ENCODE measurements around the gene NEIL3. TPM values are rescaled to one million over a fixed set of nuclear protein-coding genes. Genes with fewer than 3 reads are reported as not detected.

Gene NEIL3
- polyA plus RNA-seq, 1 donor from 2014 or later = 0.15 TPM

DNA sequence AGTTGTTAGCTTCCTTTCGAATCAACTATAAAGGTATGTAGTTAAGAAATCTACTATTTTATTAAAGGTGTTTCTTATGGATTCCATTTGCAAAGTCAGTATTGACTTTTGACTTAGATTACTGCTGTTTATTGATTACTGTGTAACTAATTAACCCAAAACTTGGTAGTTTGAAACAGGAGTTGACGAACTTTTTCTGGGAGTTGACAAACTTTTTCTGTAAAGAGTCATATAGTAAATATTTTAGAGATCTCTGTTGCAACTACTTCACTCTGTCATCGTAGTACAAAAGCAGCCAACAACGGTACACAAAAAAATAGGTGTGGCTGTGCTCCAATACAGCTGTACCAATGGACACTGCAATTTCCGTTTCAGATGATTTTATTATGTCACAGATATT is 102.3 kb downstream of the NEIL3 start:
- Histone ChIP-seq H3K9me2 (ENCODE audit: insufficient read depth, low read length) (no peaks in the 10 kb centered on the region), H3K9ac (ENCODE audit: low read length) (no peak overlapping the region), H3K4me3 (ENCODE audit: low read length) (no peak overlapping the region), H3K27ac (ENCODE audit: low read length) (no peak overlapping the region), H3K27me3 (ENCODE audit: insufficient read depth, low read depth, low read length) (no peaks in the 10 kb centered on the region), H3K79me2 (replicated peaks; ENCODE audit: insufficient read depth, low read length) (no peaks in the 10 kb centered on the region), H3K36me3 (ENCODE audit: insufficient read depth, low read length) (no peaks in the 10 kb centered on the region), H3K9me3 (ENCODE audit: low read length) (no peaks in the 10 kb centered on the region), H3F3A (ENCODE audit: insufficient read depth, low read length, poor library complexity, severe bottlenecking) (no peaks in the 10 kb centered on the region), H4K20me1 (ENCODE audit: insufficient read depth) (no peaks in the 10 kb centered on the region), H3K4me2 (ENCODE audit: low read length) (no peak overlapping the region), H2AFZ (ENCODE audit: low read depth, low read length) (no peak overlapping the region)
- TF ChIP-seq, protein P1, sequence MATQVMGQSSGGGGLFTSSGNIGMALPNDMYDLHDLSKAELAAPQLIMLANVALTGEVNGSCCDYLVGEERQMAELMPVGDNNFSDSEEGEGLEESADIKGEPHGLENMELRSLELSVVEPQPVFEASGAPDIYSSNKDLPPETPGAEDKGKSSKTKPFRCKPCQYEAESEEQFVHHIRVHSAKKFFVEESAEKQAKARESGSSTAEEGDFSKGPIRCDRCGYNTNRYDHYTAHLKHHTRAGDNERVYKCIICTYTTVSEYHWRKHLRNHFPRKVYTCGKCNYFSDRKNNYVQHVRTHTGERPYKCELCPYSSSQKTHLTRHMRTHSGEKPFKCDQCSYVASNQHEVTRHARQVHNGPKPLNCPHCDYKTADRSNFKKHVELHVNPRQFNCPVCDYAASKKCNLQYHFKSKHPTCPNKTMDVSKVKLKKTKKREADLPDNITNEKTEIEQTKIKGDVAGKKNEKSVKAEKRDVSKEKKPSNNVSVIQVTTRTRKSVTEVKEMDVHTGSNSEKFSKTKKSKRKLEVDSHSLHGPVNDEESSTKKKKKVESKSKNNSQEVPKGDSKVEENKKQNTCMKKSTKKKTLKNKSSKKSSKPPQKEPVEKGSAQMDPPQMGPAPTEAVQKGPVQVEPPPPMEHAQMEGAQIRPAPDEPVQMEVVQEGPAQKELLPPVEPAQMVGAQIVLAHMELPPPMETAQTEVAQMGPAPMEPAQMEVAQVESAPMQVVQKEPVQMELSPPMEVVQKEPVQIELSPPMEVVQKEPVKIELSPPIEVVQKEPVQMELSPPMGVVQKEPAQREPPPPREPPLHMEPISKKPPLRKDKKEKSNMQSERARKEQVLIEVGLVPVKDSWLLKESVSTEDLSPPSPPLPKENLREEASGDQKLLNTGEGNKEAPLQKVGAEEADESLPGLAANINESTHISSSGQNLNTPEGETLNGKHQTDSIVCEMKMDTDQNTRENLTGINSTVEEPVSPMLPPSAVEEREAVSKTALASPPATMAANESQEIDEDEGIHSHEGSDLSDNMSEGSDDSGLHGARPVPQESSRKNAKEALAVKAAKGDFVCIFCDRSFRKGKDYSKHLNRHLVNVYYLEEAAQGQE (IDR thresholded peaks at IDR 0.05; ENCODE audit: borderline replicate concordance) = no peak
- TF ChIP-seq TAF1 (IDR thresholded peaks at IDR 0.05; ENCODE audit: low read depth) = no peak
- no peak for TF ChIP-seq SMC3 (conservative IDR thresholded peaks at IDR 0.05; ENCODE audit: poor library complexity)
- no peak for TF ChIP-seq POLR2AphosphoS5 (IDR thresholded peaks at IDR 0.05)
- no peak for TF ChIP-seq EZH2 (IDR thresholded peaks at IDR 0.05; ENCODE audit: borderline replicate concordance, insufficient read depth, low read length, poor library complexity, severe bottlenecking)
- TF ChIP-seq RAD21 (conservative IDR thresholded peaks at IDR 0.05) = no peak
- no peak for TF ChIP-seq MXI1 (conservative IDR thresholded peaks at IDR 0.05; ENCODE audit: poor library complexity, severe bottlenecking)
- TF ChIP-seq, protein P2, sequence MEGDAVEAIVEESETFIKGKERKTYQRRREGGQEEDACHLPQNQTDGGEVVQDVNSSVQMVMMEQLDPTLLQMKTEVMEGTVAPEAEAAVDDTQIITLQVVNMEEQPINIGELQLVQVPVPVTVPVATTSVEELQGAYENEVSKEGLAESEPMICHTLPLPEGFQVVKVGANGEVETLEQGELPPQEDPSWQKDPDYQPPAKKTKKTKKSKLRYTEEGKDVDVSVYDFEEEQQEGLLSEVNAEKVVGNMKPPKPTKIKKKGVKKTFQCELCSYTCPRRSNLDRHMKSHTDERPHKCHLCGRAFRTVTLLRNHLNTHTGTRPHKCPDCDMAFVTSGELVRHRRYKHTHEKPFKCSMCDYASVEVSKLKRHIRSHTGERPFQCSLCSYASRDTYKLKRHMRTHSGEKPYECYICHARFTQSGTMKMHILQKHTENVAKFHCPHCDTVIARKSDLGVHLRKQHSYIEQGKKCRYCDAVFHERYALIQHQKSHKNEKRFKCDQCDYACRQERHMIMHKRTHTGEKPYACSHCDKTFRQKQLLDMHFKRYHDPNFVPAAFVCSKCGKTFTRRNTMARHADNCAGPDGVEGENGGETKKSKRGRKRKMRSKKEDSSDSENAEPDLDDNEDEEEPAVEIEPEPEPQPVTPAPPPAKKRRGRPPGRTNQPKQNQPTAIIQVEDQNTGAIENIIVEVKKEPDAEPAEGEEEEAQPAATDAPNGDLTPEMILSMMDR (IDR thresholded peaks at IDR 0.05; ENCODE audit: poor library complexity, severe bottlenecking) = no peak
- no peak for TF ChIP-seq EP300 (conservative IDR thresholded peaks at IDR 0.05; ENCODE audit: poor library complexity, severe bottlenecking)

Other genes with a start within 250 kb of the NEIL3 start
- gene AGA, start 132.6 kb downstream of the NEIL3 start, polyA plus RNA-seq = 3.1 and 4.9 TPM in 2 replicates

All from neural cell (in vitro differentiated cells).